Measurements from ENCODE around the gene SSBP4. TPM values are rescaled to one million over a fixed set of nuclear protein-coding genes. Genes with fewer than 3 reads are reported as not detected.
"Not testable (repeated sequence)": the region's sequence is repeated elsewhere in the genome, so short reads cannot be mapped to it uniquely, and the experiment has no call there.

The SSBP4 gene
- 100 to 1,000 TPM; 198 to 204 TPM for total RNA-seq

DNA sequence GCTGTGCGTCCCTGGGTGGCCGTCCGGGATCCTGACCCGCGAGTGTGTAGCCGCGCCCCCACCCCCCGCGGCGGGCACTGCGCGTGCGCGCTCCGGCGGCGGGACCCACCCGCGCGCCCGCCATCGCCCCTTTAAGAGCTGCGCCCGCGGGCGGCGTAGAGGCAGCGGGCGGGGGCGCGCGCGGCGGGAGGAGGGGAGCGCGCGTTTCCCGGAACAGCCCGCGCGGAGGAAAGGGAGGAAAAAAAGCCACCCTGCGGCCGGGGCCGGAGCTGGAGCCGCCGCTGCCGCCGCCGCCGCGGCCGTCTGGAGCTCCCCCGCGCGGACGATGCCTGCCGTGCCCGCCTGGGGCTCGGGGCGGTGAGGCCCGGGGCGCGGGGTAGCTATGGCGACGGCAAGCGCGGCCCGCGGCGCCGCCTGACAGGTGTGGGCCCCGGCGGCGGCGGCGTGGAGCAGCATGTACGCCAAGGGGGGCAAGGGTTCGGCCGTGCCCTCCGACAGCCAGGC is at the start of gene SSBP4:
TSS of gene SSBP4 (plus strand) at position 204 of the 504 bp plus-strand sequence. CDS start at position 455, 251 bp downstream.
- CTCF ChIA-PET: interaction anchor here (0.9 to 2.6 kb wide), 8 partner anchors 10 to 428 kb away, joined by 3 to 18 read pairs (median 6); no protein-coding TSS in a partner anchor
- no peaks in the 10 kb centered on the region for H3K27me3 Mint-ChIP-seq (ENCODE audit: low read depth)

DNA sequence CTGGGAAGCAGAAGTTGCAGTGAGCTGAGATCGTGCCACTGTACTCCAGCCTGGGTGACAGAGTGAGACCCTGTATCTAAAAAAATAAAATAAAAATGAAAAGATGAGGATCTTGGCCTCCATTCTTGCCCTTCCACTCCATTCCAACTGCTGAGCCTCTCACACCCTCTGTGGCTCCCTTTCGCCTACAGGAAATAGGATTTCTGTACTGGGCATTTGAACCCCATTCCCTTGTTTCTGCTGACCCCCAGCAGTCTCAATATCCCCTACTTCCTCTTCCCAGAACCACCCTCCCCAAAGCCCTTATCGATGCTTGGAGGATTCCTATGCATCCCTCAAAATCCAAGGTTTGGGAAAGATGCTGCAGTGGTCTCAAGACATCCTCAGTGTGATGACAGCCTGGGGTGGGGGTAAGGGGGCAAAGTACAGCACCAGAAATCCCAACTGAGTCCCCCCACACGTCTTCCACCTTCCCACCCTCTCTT is 45.7 kb upstream of the SSBP4 start:
- DNase-seq (no peak), ATAC-seq (no peak)
- Mint-ChIP-seq H3K9me3 (ENCODE audit: insufficient read depth) (no peaks in the 10 kb centered on the region), H3K27ac (peak overlapping the region; percentile 82), H3K4me1 (ENCODE audit: low read depth) (peaks cover 16% of the 10 kb centered on the region), H3K27me3 (ENCODE audit: low read depth) (no peaks in the 10 kb centered on the region), H3K4me3 (no peak overlapping the region), H3K36me3 (ENCODE audit: low read depth) (no peaks in the 10 kb centered on the region)
- ChIA-PET CTCF (interaction anchor here (0.6 to 1.6 kb wide), 4 partner anchors 14 to 94 kb away, joined by 3 to 15 read pairs (median 4); no protein-coding TSS in a partner anchor), POLR2A (interaction anchor here (0.6 kb wide), 1 partner anchor 142 kb away, joined by 4 read pairs; no protein-coding TSS in a partner anchor)

More for the DNA sequence above, at the start of gene SSBP4:
- ATAC-seq (peak; percentile 42), DNase-seq (peak; percentile 76)
- peak within 1 kb of the TSS; percentile 94 for H3K27ac Mint-ChIP-seq
- peak within 1 kb of the TSS; percentile 93 for H3K4me3 Mint-ChIP-seq
- POLR2A ChIA-PET: interaction anchor here (0.6 to 5.6 kb wide), 6 partner anchors 12 to 470 kb away, joined by 3 to 61 read pairs (median 4); partner anchors contain the start of genes FKBP8, JUND, LSM4 and UPF1
- H3K4me1 Mint-ChIP-seq (ENCODE audit: low read depth): peaks cover 83% of the 10 kb centered on the region
- peaks cover 28% of the 10 kb centered on the region for H3K36me3 Mint-ChIP-seq (ENCODE audit: low read depth)
- no peaks in the 10 kb centered on the region for H3K9me3 Mint-ChIP-seq (ENCODE audit: insufficient read depth)

- POLR2A ChIA-PET: interaction anchor here (0.6 kb wide), 1 partner anchor 142 kb away, joined by 4 read pairs; no protein-coding TSS in a partner anchor
- Mint-ChIP-seq H3K27ac (peak overlapping the region; percentile 82), H3K27me3 (ENCODE audit: low read depth) (no peaks in the 10 kb centered on the region), H3K4me3 (no peak overlapping the region), H3K36me3 (ENCODE audit: low read depth) (no peaks in the 10 kb centered on the region), H3K9me3 (ENCODE audit: insufficient read depth) (no peaks in the 10 kb centered on the region), H3K4me1 (ENCODE audit: low read depth) (peaks cover 16% of the 10 kb centered on the region)
- CTCF ChIA-PET: interaction anchor here (0.8 to 1.6 kb wide), 4 partner anchors 14 to 95 kb away, joined by 3 to 15 read pairs (median 4); no protein-coding TSS in a partner anchor
- DNase-seq (peak; percentile 87), ATAC-seq (peak; percentile 88)
Measured at GRCh38 chr19:18373892-18374629, 45.1 kb upstream of the SSBP4 start.

DNA sequence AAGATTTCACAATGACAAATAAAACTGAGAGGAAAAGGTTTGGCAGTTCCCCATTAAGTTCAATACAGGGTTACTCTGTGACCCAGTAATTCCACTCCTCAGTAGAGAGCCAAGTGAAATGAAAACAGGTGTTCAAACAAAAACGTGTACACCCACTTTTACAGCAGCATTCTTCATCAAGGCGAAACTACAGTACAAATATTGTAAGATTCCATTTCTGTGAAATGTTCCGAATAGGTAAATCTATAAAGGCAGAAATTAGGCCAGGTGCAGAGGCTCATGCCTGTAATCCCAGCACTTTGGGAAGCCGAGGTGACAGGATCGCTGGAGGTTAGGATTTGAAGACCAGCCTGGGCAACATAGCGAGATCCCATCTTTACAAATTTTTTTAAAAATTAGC is 42.2 kb upstream of the SSBP4 start:
- POLR2A ChIA-PET: no interaction called here
- ATAC-seq (no peak), DNase-seq (no peak)
- Mint-ChIP-seq H3K4me3 (no peak overlapping the region), H3K36me3 (ENCODE audit: low read depth) (no peaks in the 10 kb centered on the region), H3K27me3 (ENCODE audit: low read depth) (peaks cover 5% of the 10 kb centered on the region), H3K27ac (no peak overlapping the region), H3K9me3 (ENCODE audit: insufficient read depth) (no peaks in the 10 kb centered on the region), H3K4me1 (ENCODE audit: low read depth) (peaks cover 16% of the 10 kb centered on the region)
- CTCF ChIA-PET: no interaction called here

DNA sequence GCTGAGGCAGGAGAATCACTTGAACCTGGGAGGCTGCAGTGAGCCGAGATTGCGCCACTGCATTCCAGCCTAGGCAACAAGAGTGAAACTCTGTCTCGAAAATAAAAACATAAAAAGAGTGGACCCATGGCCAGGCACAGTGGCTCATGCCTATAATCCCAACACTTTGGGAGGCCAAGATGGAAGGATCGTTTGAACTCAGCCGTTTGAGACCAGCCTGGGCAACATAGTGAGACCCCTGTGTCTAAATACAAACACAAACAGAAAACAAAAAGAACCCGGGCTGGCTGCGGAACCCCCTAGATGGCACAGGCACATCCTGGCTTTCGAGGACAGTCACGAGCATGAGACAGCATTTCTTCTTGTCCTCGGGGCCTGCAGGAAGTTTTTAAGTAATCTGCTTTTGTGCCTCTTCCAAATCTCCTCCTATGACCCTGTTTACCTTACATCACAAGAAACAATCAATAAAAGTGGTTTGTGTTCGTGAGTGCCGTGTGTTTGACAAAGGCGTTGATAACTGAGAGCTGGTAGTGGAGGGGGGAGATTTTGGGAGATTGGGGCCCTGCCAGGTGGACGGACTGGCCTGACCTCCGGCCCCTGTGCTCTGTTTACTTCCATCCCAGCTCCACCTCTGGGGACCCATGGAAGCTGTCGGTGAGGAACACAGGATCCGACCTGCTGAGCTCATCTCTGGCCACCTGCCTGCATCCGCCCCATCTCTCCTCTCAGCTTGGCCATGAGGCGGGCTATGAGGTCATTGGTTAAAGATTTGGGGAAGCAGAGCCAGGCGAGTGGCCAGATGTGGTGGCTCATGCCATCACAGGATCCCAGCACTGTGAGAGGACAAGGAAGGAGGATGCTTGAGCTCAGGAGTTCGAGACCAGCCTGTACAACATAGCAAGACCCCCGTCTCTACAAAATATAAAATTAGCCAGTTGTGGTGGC is 39.1 kb upstream of the SSBP4 start:
- DNase-seq (no peak), ATAC-seq (no peak)
- Mint-ChIP-seq H3K27me3 (ENCODE audit: low read depth) (peaks cover 9% of the 10 kb centered on the region), H3K9me3 (ENCODE audit: insufficient read depth) (no peaks in the 10 kb centered on the region), H3K4me3 (no peak overlapping the region), H3K4me1 (ENCODE audit: low read depth) (no peaks in the 10 kb centered on the region), H3K27ac (no peak overlapping the region), H3K36me3 (ENCODE audit: low read depth) (no peaks in the 10 kb centered on the region)
- ChIA-PET CTCF (interaction anchor here (1.5 to 2.5 kb wide), 4 partner anchors 9 to 187 kb away, joined by 3 to 17 read pairs (median 5); partner anchors contain the start of gene MPV17L2), POLR2A (no interaction called here)

DNA sequence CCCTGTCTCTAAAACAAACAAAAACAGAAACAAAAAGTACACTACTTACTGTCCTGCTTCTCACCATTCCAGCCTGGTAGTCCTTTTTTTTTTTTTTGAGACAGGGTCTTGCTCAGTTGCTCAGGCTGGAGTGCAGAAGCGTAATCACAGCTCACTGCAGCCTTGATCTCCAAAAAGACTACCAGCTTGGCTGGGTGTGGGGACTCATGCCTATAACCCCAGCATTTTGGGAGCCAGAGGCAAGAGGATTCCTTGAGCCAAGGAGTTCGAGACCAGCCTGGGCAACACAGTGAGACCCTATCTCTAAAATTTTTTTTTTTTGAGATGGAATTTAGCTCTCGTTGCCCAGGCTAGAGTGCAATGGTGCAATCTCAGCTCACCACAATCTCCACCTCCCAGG is 38.4 kb upstream of the SSBP4 start:
- CTCF ChIA-PET: interaction anchor here (1.5 to 2.5 kb wide), 4 partner anchors 8 to 188 kb away, joined by 3 to 17 read pairs (median 5); partner anchors contain the start of gene MPV17L2
- POLR2A ChIA-PET: no interaction called here

GRCh38 chr19:18383622-18384021 is 35.6 kb upstream of the SSBP4 start:
- peaks cover 32% of the 10 kb centered on the region for H3K27me3 Mint-ChIP-seq (ENCODE audit: low read depth)
- not testable (repeated sequence) for H3K36me3 Mint-ChIP-seq (ENCODE audit: low read depth)
- CTCF ChIA-PET: interaction anchor here (0.6 kb wide), 1 partner anchor 31 kb away, joined by 3 read pairs; no protein-coding TSS in a partner anchor

More for the DNA sequence above, 38.4 kb upstream of the SSBP4 start:
- Mint-ChIP-seq H3K4me3 (no peak overlapping the region), H3K4me1 (ENCODE audit: low read depth) (no peaks in the 10 kb centered on the region), H3K9me3 (ENCODE audit: insufficient read depth) (no peaks in the 10 kb centered on the region), H3K36me3 (ENCODE audit: low read depth) (no peaks in the 10 kb centered on the region), H3K27ac (no peak overlapping the region), H3K27me3 (ENCODE audit: low read depth) (peaks cover 16% of the 10 kb centered on the region)
- no peak for ATAC-seq
- no peak for DNase-seq

DNA sequence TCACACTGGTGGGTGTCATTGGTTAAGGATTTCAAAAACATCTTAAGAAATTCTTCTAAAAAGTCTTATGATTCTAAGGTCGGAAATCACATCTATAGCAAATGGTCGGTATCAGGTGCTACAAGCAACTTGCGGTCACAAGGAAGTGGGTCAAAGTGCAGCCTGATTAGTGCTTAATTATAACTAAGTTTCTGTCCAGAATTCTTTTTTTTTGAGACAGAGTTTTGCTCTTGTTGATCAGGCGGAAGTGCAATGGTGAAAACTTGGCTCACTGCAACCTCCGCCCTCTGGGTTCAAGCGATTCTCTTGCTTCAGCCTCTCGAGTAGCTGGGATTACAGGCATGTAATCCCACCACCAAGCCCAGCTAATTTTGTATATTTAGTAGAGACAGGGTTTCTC is 34.4 kb upstream of the SSBP4 start:
- Mint-ChIP-seq H3K9me3 (ENCODE audit: insufficient read depth) (no peaks in the 10 kb centered on the region), H3K4me1 (ENCODE audit: low read depth) (peaks cover 14% of the 10 kb centered on the region), H3K27ac (no peak overlapping the region), H3K36me3 (ENCODE audit: low read depth) (no peaks in the 10 kb centered on the region), H3K27me3 (ENCODE audit: low read depth) (peaks cover 38% of the 10 kb centered on the region), H3K4me3 (no peak overlapping the region)
- DNase-seq (no peak), ATAC-seq (no peak)
- CTCF ChIA-PET: no interaction called here
- POLR2A ChIA-PET: interaction anchor here (0.6 kb wide), 1 partner anchor 104 kb away, joined by 3 read pairs; the partner anchor contains the start of gene JUND

More at GRCh38 chr19:18383622-18384021, 35.6 kb upstream of the SSBP4 start:
- peaks cover 13% of the 10 kb centered on the region for H3K4me1 Mint-ChIP-seq (ENCODE audit: low read depth)
- not testable (repeated sequence) for DNase-seq; H3K4me3 Mint-ChIP-seq; H3K9me3 Mint-ChIP-seq (ENCODE audit: insufficient read depth); H3K27ac Mint-ChIP-seq; ATAC-seq
- POLR2A ChIA-PET: interaction anchor here (1.8 kb wide), 1 partner anchor 10 kb away, joined by 5 read pairs; no protein-coding TSS in a partner anchor

DNA sequence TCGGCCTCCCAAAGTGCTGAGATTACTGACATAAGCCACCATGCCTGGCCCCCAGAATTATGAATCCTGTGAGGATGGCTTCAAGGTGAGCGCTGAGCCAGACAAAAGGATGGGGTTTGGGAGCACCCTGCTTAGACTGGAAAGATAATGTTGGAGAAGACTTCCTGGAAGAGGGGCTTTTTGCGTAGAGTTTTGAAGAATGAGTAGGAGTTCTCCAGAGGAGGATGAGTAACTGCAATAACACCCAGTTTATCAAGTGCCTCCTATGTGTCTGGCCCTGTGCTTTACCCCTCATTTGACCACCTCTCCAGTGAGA is 33.9 kb upstream of the SSBP4 start:
- Mint-ChIP-seq H3K36me3 (ENCODE audit: low read depth) (no peaks in the 10 kb centered on the region), H3K27ac (no peak overlapping the region), H3K4me3 (no peak overlapping the region), H3K27me3 (ENCODE audit: low read depth) (peaks cover 39% of the 10 kb centered on the region), H3K4me1 (ENCODE audit: low read depth) (peaks cover 14% of the 10 kb centered on the region), H3K9me3 (ENCODE audit: insufficient read depth) (no peaks in the 10 kb centered on the region)
- ATAC-seq: no peak
- ChIA-PET POLR2A (interaction anchor here (0.6 kb wide), 1 partner anchor 104 kb away, joined by 3 read pairs; the partner anchor contains the start of gene JUND), CTCF (interaction anchor here (0.7 to 8.0 kb wide), 2 partner anchors 27 to 31 kb away, joined by 3 to 122 read pairs; no protein-coding TSS in a partner anchor)
- no peak for DNase-seq

DNA sequence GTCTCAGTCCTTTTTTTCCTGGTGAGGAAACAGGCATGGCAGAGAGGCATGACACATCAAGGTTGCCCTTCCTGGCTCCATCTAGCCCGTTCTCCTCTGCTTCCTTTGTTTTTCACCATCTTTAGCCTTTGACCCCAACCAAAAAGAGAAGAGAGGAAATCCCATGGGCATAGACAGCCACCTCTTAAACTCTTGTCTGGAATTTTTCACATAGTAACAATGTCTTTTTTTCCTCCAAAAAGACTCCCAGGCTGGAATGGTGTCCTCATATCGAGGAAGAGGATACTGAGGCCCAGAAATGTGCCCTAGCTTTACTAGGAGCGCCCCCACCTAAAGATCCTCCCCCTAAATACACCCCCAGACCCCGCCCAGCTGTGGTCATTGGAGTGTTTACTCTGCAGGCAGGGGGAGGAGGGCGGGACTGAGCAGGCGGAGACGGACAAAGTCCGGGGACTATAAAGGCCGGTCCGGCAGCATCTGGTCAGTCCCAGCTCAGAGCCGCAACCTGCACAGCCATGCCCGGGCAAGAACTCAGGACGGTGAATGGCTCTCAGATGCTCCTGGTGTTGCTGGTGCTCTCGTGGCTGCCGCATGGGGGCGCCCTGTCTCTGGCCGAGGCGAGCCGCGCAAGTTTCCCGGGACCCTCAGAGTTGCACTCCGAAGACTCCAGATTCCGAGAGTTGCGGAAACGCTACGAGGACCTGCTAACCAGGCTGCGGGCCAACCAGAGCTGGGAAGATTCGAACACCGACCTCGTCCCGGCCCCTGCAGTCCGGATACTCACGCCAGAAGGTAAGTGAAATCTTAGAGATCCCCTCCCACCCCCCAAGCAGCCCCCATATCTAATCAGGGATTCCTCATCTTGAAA is 33.3 kb upstream of the SSBP4 start, which contains the start of gene GDF15:
TSS of gene GDF15 (plus strand) at position 484 of the 868 bp plus-strand sequence. CDS start at position 516, 32 bp downstream.
- ChIA-PET CTCF (interaction anchor here (0.7 to 8.0 kb wide), 3 partner anchors 26 to 108 kb away, joined by 3 to 122 read pairs (median 55); partner anchors contain the start of gene IQCN), POLR2A (no interaction called here)
- Mint-ChIP-seq H3K36me3 (ENCODE audit: low read depth) (no peaks in the 10 kb centered on the region), H3K9me3 (ENCODE audit: insufficient read depth) (no peaks in the 10 kb centered on the region), H3K27ac (no peak within 1 kb of the TSS), H3K4me3 (no peak within 1 kb of the TSS), H3K4me1 (ENCODE audit: low read depth) (peaks cover 14% of the 10 kb centered on the region), H3K27me3 (ENCODE audit: low read depth) (peaks cover 43% of the 10 kb centered on the region)
- peak; percentile 30 for DNase-seq
- ATAC-seq: no peak

All from activated CD8-positive, alpha-beta T cell treated with anti-CD3 and anti-CD28 coated beads, Interleukin-2, amount 10 ng/mL, durations not matched to agents 7 days and 5 days (primary cell).